Spleen (tissue), 7 donors: ENCODE results near the gene COL4A3.
"Not testable (repeated sequence)": the region's sequence is repeated elsewhere in the genome, so short reads cannot be mapped to it uniquely, and the experiment has no call there.

Experiments used
- POLR2A ChIP-seq, 3 donors: fragments of 450-650 bp; IDR thresholded peaks; one replicate each; pipeline ENCODE4 v1.5.1; 2017; ENCODE audit warnings: antibody characterized with exemption in 3 of 3, mild to moderate bottlenecking in 1 of 3
- POLR2AphosphoS5 ChIP-seq, 3 donors: sonication (generic); formaldehyde crosslinking; IDR thresholded peaks; one replicate each; pipeline ENCODE4 v1.5.1; 2017; ENCODE audit warnings: antibody characterized with exemption in 3 of 3
- TF ChIP-seq, protein P1 (sequence below), 11 experiments: fragments of 200-600 bp in 7 of 11; fragments of 450-650 bp in 4 of 11; sonication (generic) in 4 of 11; IDR thresholded peaks in 8 of 11; conservative IDR thresholded peaks in 3 of 11; 1 replicate in 7 of 11; 2 replicates in 4 of 11; pipeline versions ENCODE4 v1.4.0 to v1.8.0; 2016 to 2021; ENCODE audit warnings: antibody characterized with exemption in 11 of 11, inconsistent platforms in 4 of 11, mild to moderate bottlenecking in 1 of 11
- donor health status: DM: no; HTN: no; CAD: no; lungs with moderate emphysema.
- donor health status: DM: no; HTN: no; CAD: no.
- donor health status: DM: no; HTN: no; CAD: no.

DNA sequence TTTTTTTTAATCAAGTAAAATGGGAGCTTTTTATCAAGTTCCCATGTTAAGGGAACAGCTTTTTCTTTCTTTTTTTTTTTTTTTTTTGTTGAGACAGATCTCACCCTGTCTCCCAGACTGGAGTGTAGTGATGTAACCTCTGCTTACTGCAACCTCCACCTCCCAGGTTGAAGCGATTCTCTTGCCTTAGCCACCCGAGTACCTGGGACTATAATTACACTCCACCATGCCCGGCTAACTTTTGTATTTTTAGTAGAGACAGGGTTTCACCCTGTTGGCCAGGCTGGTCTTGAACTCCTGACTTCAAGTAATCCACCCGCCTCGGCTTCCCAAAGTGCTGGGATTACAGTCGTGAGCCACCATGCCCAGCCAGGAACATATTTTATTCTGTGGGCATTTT, 61.2 kb downstream of the COL4A3 start:
- TF ChIP-seq, protein P1, sequence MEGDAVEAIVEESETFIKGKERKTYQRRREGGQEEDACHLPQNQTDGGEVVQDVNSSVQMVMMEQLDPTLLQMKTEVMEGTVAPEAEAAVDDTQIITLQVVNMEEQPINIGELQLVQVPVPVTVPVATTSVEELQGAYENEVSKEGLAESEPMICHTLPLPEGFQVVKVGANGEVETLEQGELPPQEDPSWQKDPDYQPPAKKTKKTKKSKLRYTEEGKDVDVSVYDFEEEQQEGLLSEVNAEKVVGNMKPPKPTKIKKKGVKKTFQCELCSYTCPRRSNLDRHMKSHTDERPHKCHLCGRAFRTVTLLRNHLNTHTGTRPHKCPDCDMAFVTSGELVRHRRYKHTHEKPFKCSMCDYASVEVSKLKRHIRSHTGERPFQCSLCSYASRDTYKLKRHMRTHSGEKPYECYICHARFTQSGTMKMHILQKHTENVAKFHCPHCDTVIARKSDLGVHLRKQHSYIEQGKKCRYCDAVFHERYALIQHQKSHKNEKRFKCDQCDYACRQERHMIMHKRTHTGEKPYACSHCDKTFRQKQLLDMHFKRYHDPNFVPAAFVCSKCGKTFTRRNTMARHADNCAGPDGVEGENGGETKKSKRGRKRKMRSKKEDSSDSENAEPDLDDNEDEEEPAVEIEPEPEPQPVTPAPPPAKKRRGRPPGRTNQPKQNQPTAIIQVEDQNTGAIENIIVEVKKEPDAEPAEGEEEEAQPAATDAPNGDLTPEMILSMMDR (IDR thresholded peaks at IDR 0.05 in 8 of 11, conservative IDR thresholded peaks at IDR 0.05 in 3 of 11), result not testable (repeated sequence)
- not testable (repeated sequence) for TF ChIP-seq POLR2A, POLR2AphosphoS5 (IDR thresholded peaks at IDR 0.05)
